Amniotic epithelial cell (primary cell): ENCODE results near the gene HCAR2.
"Not testable (repeated sequence)": the region's sequence is repeated elsewhere in the genome, so short reads cannot be mapped to it uniquely, and the experiment has no call there.

Experiments used
- DNase-seq: peaks from one replicate; pipeline ENCODE4 v3.0.0-alpha.2; 2010; ENCODE audit warnings: low read depth

The HCAR2 gene

GRCh38 chr12:122702890-122703611 is at the start of gene HCAR2:
TSS of gene HCAR2 (minus strand) at chr12:122703357. CDS start at chr12:122703283, 74 bp downstream.
- peak; percentile 86 for DNase-seq

- peak; percentile 95 for DNase-seq
Observed at GRCh38 chr12:122752464-122753318, 49.5 kb upstream of the HCAR2 start, which contains the start of gene DENR. TSS of gene DENR (plus strand) at chr12:122752824. CDS start at chr12:122753702, 878 bp downstream.

- DNase-seq, result not testable (repeated sequence)
Observed at GRCh38 chr12:122750781-122751515, 47.8 kb upstream of the HCAR2 start.

- DNase-seq, result no peak
Observed at GRCh38 chr12:122749569-122750332, 46.6 kb upstream of the HCAR2 start.

GRCh38 chr12:122747224-122748135 is 44.3 kb upstream of the HCAR2 start:
- DNase-seq, result no peak

GRCh38 chr12:122743895-122744525 is 40.9 kb upstream of the HCAR2 start:
- DNase-seq, result no peak

GRCh38 chr12:122740351-122740750 is 37.2 kb upstream of the HCAR2 start:
- DNase-seq, result peak; percentile 28

GRCh38 chr12:122738571-122738970 is 35.4 kb upstream of the HCAR2 start:
- DNase-seq, result peak; percentile 66

- no peak for DNase-seq
Observed at GRCh38 chr12:122732611-122733010, 29.5 kb upstream of the HCAR2 start.

GRCh38 chr12:122732170-122732569 is 29.0 kb upstream of the HCAR2 start:
- DNase-seq, result no peak

GRCh38 chr12:122730215-122731014 is 27.3 kb upstream of the HCAR2 start, which contains the start of gene HCAR1:
TSS of gene HCAR1 (minus strand) at chr12:122730844. CDS start at chr12:122730339, 505 bp downstream.
- no peak for DNase-seq

GRCh38 chr12:122729583-122730214 is 26.5 kb upstream of the HCAR2 start:
- no peak for DNase-seq

- peak; percentile 44 for DNase-seq
Observed at GRCh38 chr12:122726080-122726558, 23.0 kb upstream of the HCAR2 start.

GRCh38 chr12:122725452-122726079 is 22.4 kb upstream of the HCAR2 start:
- DNase-seq, result no peak

GRCh38 chr12:122724641-122725243 is 21.6 kb upstream of the HCAR2 start:
- no peak for DNase-seq

- no peak for DNase-seq
Observed at GRCh38 chr12:122722387-122722786, 19.2 kb upstream of the HCAR2 start.

GRCh38 chr12:122721057-122721545 is 17.9 kb upstream of the HCAR2 start:
- DNase-seq, result peak; percentile 67
